ENCODE data around the gene FHAD1.

FHAD1 gene

GRCh38 chr1:15316510-15316909 lies 69.5 kb downstream of the FHAD1 start:
- no peak for DNase-seq (ENCODE audit: low spot score)
- H4K8ac ChIP-seq (ENCODE audit: low read depth, low read length), result no peak overlapping the region
- H4K91ac ChIP-seq (ENCODE audit: low read depth, low read length, poor library complexity), result no peak overlapping the region
- no peaks in the 10 kb centered on the region for H3K36me3 ChIP-seq (replicated peaks in 1 of 2; ENCODE audit: control insufficient read depth in 2 of 2, insufficient read depth in 2 of 2, low read length in 2 of 2)
- no peak overlapping the region for H2BK15ac ChIP-seq (ENCODE audit: low read length)
- H3K27ac ChIP-seq (replicated peaks; ENCODE audit: low read length), result no peak overlapping the region
- no peaks in the 10 kb centered on the region for H3K9me3 ChIP-seq (replicated peaks in 1 of 2; ENCODE audit: control insufficient read depth in 2 of 2, insufficient read depth in 1 of 2, low read depth in 1 of 2, low read length in 2 of 2)
- H3K4me1 ChIP-seq (ENCODE audit: control insufficient read depth in 2 of 2, insufficient read depth in 1 of 2, low read depth in 1 of 2, low read length in 2 of 2), result peaks cover 0 to 7% of the 10 kb centered on the region in 2 donors
- H3K79me1 ChIP-seq (ENCODE audit: low read depth, low read length), result no peaks in the 10 kb centered on the region
- no peak overlapping the region for H2BK12ac ChIP-seq (ENCODE audit: low read length)
- no peak overlapping the region for H3K23ac ChIP-seq (ENCODE audit: low read depth, low read length, poor library complexity)
- H3K18ac ChIP-seq (ENCODE audit: low read length), result no peak overlapping the region
- H2BK120ac ChIP-seq (ENCODE audit: low read depth, low read length), result no peak overlapping the region
- no CpG with 5 or more reads among the region's 1 CpG for WGBS, 2 donors (ENCODE audit: extremely low coverage in 2 of 2, insufficient read length in 2 of 2, insufficient replicate concordance in 1 of 2)
- H3K9ac ChIP-seq (ENCODE audit: low read depth, low read length, poor library complexity), result no peak overlapping the region
- H3K14ac ChIP-seq (ENCODE audit: low read length), result no peak overlapping the region
- H2AFZ ChIP-seq (ENCODE audit: low read length), result no peak overlapping the region
- no peak overlapping the region for H3K4ac ChIP-seq (ENCODE audit: low read length)
- H2AK5ac ChIP-seq (ENCODE audit: low read depth, low read length), result no peak overlapping the region
- H3K27me3 ChIP-seq (ENCODE audit: control insufficient read depth in 3 of 3, insufficient read depth in 3 of 3, low read depth in 1 of 3, low read length in 3 of 3), result no peaks in the 10 kb centered on the region
- H3K4me3 ChIP-seq (ENCODE audit: low read length in 2 of 2), result no peak overlapping the region
- no peak overlapping the region for H2BK5ac ChIP-seq (ENCODE audit: low read length)
- no peak overlapping the region for H3K4me2 ChIP-seq (ENCODE audit: insufficient read depth, low read length, poor library complexity, severe bottlenecking)

- no peak overlapping the region for H4K91ac ChIP-seq (ENCODE audit: low read depth, low read length, poor library complexity)
- H2BK5ac ChIP-seq (ENCODE audit: low read length), result no peak overlapping the region
- H3K79me1 ChIP-seq (ENCODE audit: low read depth, low read length), result no peaks in the 10 kb centered on the region
Observed at GRCh38 chr1:15320267-15320666, 73.2 kb downstream of the FHAD1 start.

DNA sequence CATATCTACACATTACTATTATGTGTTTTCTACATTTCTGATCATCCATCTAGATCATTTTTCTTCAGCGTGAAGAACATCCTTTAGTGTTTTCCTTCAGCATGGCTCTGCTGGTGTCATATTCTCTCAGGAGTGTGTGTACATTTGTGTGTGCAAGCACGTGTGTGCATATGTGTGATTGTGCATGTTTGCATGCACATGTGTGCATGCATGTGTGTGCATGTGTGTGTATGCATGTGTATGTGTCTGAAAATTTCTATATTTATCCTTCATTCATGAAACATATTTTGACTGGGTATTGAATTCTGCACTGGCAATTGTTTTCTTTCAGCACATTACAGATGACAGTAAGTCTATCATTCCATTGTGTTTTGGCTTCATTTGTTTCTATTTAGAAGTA lies 74.6 kb downstream of the FHAD1 start:
- no peak for DNase-seq (ENCODE audit: low spot score)
- H3K4me3 ChIP-seq (ENCODE audit: low read length in 2 of 2), result no peak overlapping the region
- H3K14ac ChIP-seq (ENCODE audit: low read length), result no peak overlapping the region
- no peak overlapping the region for H3K4me2 ChIP-seq (ENCODE audit: insufficient read depth, low read length, poor library complexity, severe bottlenecking)
- peaks cover 12 to 13% of the 10 kb centered on the region in 2 donors for H3K4me1 ChIP-seq (ENCODE audit: control insufficient read depth in 2 of 2, insufficient read depth in 1 of 2, low read depth in 1 of 2, low read length in 2 of 2)
- no peak overlapping the region for H3K27ac ChIP-seq (replicated peaks; ENCODE audit: low read length)
- no peak overlapping the region for H3K9ac ChIP-seq (ENCODE audit: low read depth, low read length, poor library complexity)
- no peak overlapping the region for H3K18ac ChIP-seq (ENCODE audit: low read length)
- no peak overlapping the region for H2BK12ac ChIP-seq (ENCODE audit: low read length)
- no peaks in the 10 kb centered on the region for H3K79me1 ChIP-seq (ENCODE audit: low read depth, low read length)
- H3K27me3 ChIP-seq (ENCODE audit: control insufficient read depth in 3 of 3, insufficient read depth in 3 of 3, low read depth in 1 of 3, low read length in 3 of 3), result peaks cover 0 to 14% (median 0%) of the 10 kb centered on the region in 3 experiments
- no peak overlapping the region for H3K23ac ChIP-seq (ENCODE audit: low read depth, low read length, poor library complexity)
- no peak overlapping the region for H2AFZ ChIP-seq (ENCODE audit: low read length)
- no peaks in the 10 kb centered on the region for H3K36me3 ChIP-seq (replicated peaks in 1 of 2; ENCODE audit: control insufficient read depth in 2 of 2, insufficient read depth in 2 of 2, low read length in 2 of 2)
- H2BK5ac ChIP-seq (ENCODE audit: low read length), result no peak overlapping the region
- no peak overlapping the region for H4K91ac ChIP-seq (ENCODE audit: low read depth, low read length, poor library complexity)
- no peak overlapping the region for H4K8ac ChIP-seq (ENCODE audit: low read depth, low read length)
- WGBS, 2 donors (ENCODE audit: extremely low coverage in 2 of 2, insufficient read length in 2 of 2, insufficient replicate concordance in 1 of 2), result no CpG with 5 or more reads among the region's 2 CpGs
- H3K9me3 ChIP-seq (replicated peaks in 1 of 2; ENCODE audit: control insufficient read depth in 2 of 2, insufficient read depth in 1 of 2, low read depth in 1 of 2, low read length in 2 of 2), result no peaks in the 10 kb centered on the region
- no peak overlapping the region for H2BK120ac ChIP-seq (ENCODE audit: low read depth, low read length)
- no peak overlapping the region for H2BK15ac ChIP-seq (ENCODE audit: low read length)
- no peak overlapping the region for H3K4ac ChIP-seq (ENCODE audit: low read length)
- no peak overlapping the region for H2AK5ac ChIP-seq (ENCODE audit: low read depth, low read length)

More at GRCh38 chr1:15320267-15320666, 73.2 kb downstream of the FHAD1 start:
- WGBS, 2 donors (ENCODE audit: extremely low coverage in 2 of 2, insufficient read length in 2 of 2, insufficient replicate concordance in 1 of 2), result no CpG with 5 or more reads among the region's 5 CpGs
- H3K18ac ChIP-seq (ENCODE audit: low read length), result no peak overlapping the region
- no peak overlapping the region for H4K8ac ChIP-seq (ENCODE audit: low read depth, low read length)
- no peak overlapping the region for H3K4me3 ChIP-seq (ENCODE audit: low read length in 2 of 2)
- H3K27ac ChIP-seq (replicated peaks; ENCODE audit: low read length), result no peak overlapping the region
- H2AFZ ChIP-seq (ENCODE audit: low read length), result no peak overlapping the region
- H3K4ac ChIP-seq (ENCODE audit: low read length), result no peak overlapping the region
- no peak for DNase-seq (ENCODE audit: low spot score)
- peaks cover 0 to 3% (median 0%) of the 10 kb centered on the region in 3 experiments for H3K27me3 ChIP-seq (ENCODE audit: control insufficient read depth in 3 of 3, insufficient read depth in 3 of 3, low read depth in 1 of 3, low read length in 3 of 3)
- H3K9me3 ChIP-seq (replicated peaks in 1 of 2; ENCODE audit: control insufficient read depth in 2 of 2, insufficient read depth in 1 of 2, low read depth in 1 of 2, low read length in 2 of 2), result no peaks in the 10 kb centered on the region
- H3K14ac ChIP-seq (ENCODE audit: low read length), result no peak overlapping the region
- no peak overlapping the region for H3K23ac ChIP-seq (ENCODE audit: low read depth, low read length, poor library complexity)
- H3K4me1 ChIP-seq (ENCODE audit: control insufficient read depth in 2 of 2, insufficient read depth in 1 of 2, low read depth in 1 of 2, low read length in 2 of 2), result peaks cover 10% of the 10 kb centered on the region in 2 donors
- no peak overlapping the region for H2BK15ac ChIP-seq (ENCODE audit: low read length)
- no peak overlapping the region for H3K4me2 ChIP-seq (ENCODE audit: insufficient read depth, low read length, poor library complexity, severe bottlenecking)
- H2AK5ac ChIP-seq (ENCODE audit: low read depth, low read length), result no peak overlapping the region
- H2BK120ac ChIP-seq (ENCODE audit: low read depth, low read length), result no peak overlapping the region
- H3K9ac ChIP-seq (ENCODE audit: low read depth, low read length, poor library complexity), result no peak overlapping the region
- no peaks in the 10 kb centered on the region for H3K36me3 ChIP-seq (replicated peaks in 1 of 2; ENCODE audit: control insufficient read depth in 2 of 2, insufficient read depth in 2 of 2, low read length in 2 of 2)
- no peak overlapping the region for H2BK12ac ChIP-seq (ENCODE audit: low read length)

- Histone ChIP-seq H3K27me3 (ENCODE audit: control insufficient read depth in 3 of 3, insufficient read depth in 3 of 3, low read depth in 1 of 3, low read length in 3 of 3) (peaks cover 0 to 22% (median 0%) of the 10 kb centered on the region in 3 experiments), H3K4me2 (ENCODE audit: insufficient read depth, low read length, poor library complexity, severe bottlenecking) (no peak overlapping the region), H3K18ac (ENCODE audit: low read length) (peak overlapping the region; percentile 7), H4K8ac (ENCODE audit: low read depth, low read length) (no peak overlapping the region), H3K4me3 (ENCODE audit: low read length in 2 of 2) (no peak overlapping the region), H3K4ac (ENCODE audit: low read length) (no peak overlapping the region), H3K79me1 (ENCODE audit: low read depth, low read length) (no peaks in the 10 kb centered on the region), H3K4me1 (ENCODE audit: control insufficient read depth in 2 of 2, insufficient read depth in 1 of 2, low read depth in 1 of 2, low read length in 2 of 2) (peaks cover 17 to 22% of the 10 kb centered on the region in 2 donors), H2AK5ac (ENCODE audit: low read depth, low read length) (no peak overlapping the region), H2BK15ac (ENCODE audit: low read length) (no peak overlapping the region), H3K14ac (ENCODE audit: low read length) (no peak overlapping the region), H2AFZ (ENCODE audit: low read length) (peak overlapping the region; percentile 9), H2BK5ac (ENCODE audit: low read length) (no peak overlapping the region), H3K9ac (ENCODE audit: low read depth, low read length, poor library complexity) (no peak overlapping the region), H3K36me3 (replicated peaks in 1 of 2; ENCODE audit: control insufficient read depth in 2 of 2, insufficient read depth in 2 of 2, low read length in 2 of 2) (no peaks in the 10 kb centered on the region), H3K23ac (ENCODE audit: low read depth, low read length, poor library complexity) (no peak overlapping the region), H2BK120ac (ENCODE audit: low read depth, low read length) (no peak overlapping the region), H3K9me3 (replicated peaks in 1 of 2; ENCODE audit: control insufficient read depth in 2 of 2, insufficient read depth in 1 of 2, low read depth in 1 of 2, low read length in 2 of 2) (no peaks in the 10 kb centered on the region), H2BK12ac (ENCODE audit: low read length) (no peak overlapping the region), H4K91ac (ENCODE audit: low read depth, low read length, poor library complexity) (no peak overlapping the region), H3K27ac (replicated peaks; ENCODE audit: low read length) (no peak overlapping the region)
- no peak for DNase-seq (ENCODE audit: low spot score)
- WGBS, 2 donors (ENCODE audit: extremely low coverage in 2 of 2, insufficient read length in 2 of 2, insufficient replicate concordance in 1 of 2), result no CpG with 5 or more reads among the region's 14 CpGs
Observed at GRCh38 chr1:15322648-15323350, 75.8 kb downstream of the FHAD1 start.
